Thyroid gland (tissue), 4 donors: ENCODE measurements around the gene OTOA. TPM values are rescaled to one million over a fixed set of nuclear protein-coding genes. Genes with fewer than 3 reads are reported as not detected.
A peak's percentile ranks its signal among the peaks of the same experiment; 100 is the strongest.

Experiments
- DNase-seq, 2 donors: peaks; one replicate each; pipeline ENCODE4 v3.0.0-alpha.2; 2019
- H3K27ac ChIP-seq, 3 donors: fragments of 200-600 bp; sonication (generic); 1 replicate in 2 of 3; 2 replicates in 1 of 3; pipeline ENCODE4 v1.5.1; 2016 to 2019; ENCODE audit warnings: mild to moderate bottlenecking in 1 of 3, moderate library complexity in 1 of 3
- H3K27me3 ChIP-seq: fragments of 200-600 bp; sonication (generic); one replicate; pipeline ENCODE4 v1.5.1; 2019
- H3K36me3 ChIP-seq, 2 donors: fragments of 200-600 bp; sonication (generic); one replicate each; pipeline ENCODE4 v1.5.1; 2016 to 2019
- H3K4me1 ChIP-seq, 2 donors: fragments of 200-600 bp; sonication (generic); one replicate each; pipeline ENCODE4 v1.5.1; 2017 to 2019
- H3K4me3 ChIP-seq, 3 donors: fragments of 200-600 bp; sonication (generic); replicated peaks in 1 of 3; 1 replicate in 2 of 3; 2 replicates in 1 of 3; pipeline ENCODE4 v1.5.1; 2016; ENCODE audit warnings: mild to moderate bottlenecking in 1 of 3
- H3K9me3 ChIP-seq: fragments of 200-600 bp; sonication (generic); one replicate; pipeline ENCODE4 v1.5.1; 2017
- CTCF ChIP-seq, 6 experiments: fragments of 200-600 bp in 3 of 6; fragments of 450-650 bp in 3 of 6; sonication (generic) in 3 of 6; IDR thresholded peaks; one replicate each; pipeline ENCODE4 v1.5.1; 2016 to 2019; ENCODE audit warnings: antibody characterized with exemption in 6 of 6, mild to moderate bottlenecking in 2 of 6, inconsistent platforms in 1 of 6, moderate library complexity in 1 of 6
- POLR2A ChIP-seq, 2 donors: fragments of 450-650 bp; IDR thresholded peaks; one replicate each; pipeline ENCODE4 v1.6.1; 2017; ENCODE audit warnings: antibody characterized with exemption in 2 of 2, mild to moderate bottlenecking in 2 of 2, moderate library complexity in 1 of 2
- WGBS, 2 donors: methylation state at CpG; one replicate each; pipeline ENCODE4 v1.1.5; 2017; 5-methylcytosine and 5-hydroxymethylcytosine counted together
- intact Hi-C: fragments of 100-400 bp; cut with DNase I; formaldehyde crosslinking; loops from one replicate; pipeline ENCODE4 v1.15.1; 2023
- total RNA-seq, 4 donors: library from RNA; depleted of rRNA; stranded (reverse); fragments of >200 nt; gene quantifications; one replicate each; pipeline ENCODE4 v1.2.3, GENCODE V29; 2016

The OTOA gene
- total RNA-seq, 4 donors from 2014 or later, result 0.13 to 0.40 TPM; not detected in 2

GRCh38 chr16:21697032-21697431, 33.3 kb downstream of the OTOA start:
- intact Hi-C loops, result no loop called here
- H3K27me3 ChIP-seq, result no peaks in the 10 kb centered on the region
- no peak for TF ChIP-seq POLR2A (IDR thresholded peaks at IDR 0.05)
- no peak for TF ChIP-seq CTCF (IDR thresholded peaks at IDR 0.05)
- no peak overlapping the region for H3K4me3 ChIP-seq
- H3K27ac ChIP-seq, result no peak overlapping the region
- no peak for DNase-seq
- no peaks in the 10 kb centered on the region for H3K4me1 ChIP-seq
- no peaks in the 10 kb centered on the region for H3K36me3 ChIP-seq
- H3K9me3 ChIP-seq, result no peaks in the 10 kb centered on the region
- WGBS, 2 donors, result 92 to 95% methylated on average over 5 of the region's 5 CpGs

- H3K27me3 ChIP-seq, result no peaks in the 10 kb centered on the region
- peak; percentile 4 to 5 for DNase-seq
Measured at GRCh38 chr16:21698169-21699032, 34.6 kb downstream of the OTOA start.

GRCh38 chr16:21701271-21701670, 37.5 kb downstream of the OTOA start:
- WGBS, 2 donors, result 46 to 59% methylated on average over 2 of the region's 2 CpGs
- intact Hi-C loops, result no loop called here

More at GRCh38 chr16:21698169-21699032, 34.6 kb downstream of the OTOA start:
- Histone ChIP-seq H3K9me3 (no peaks in the 10 kb centered on the region), H3K4me3 (no peak overlapping the region), H3K27ac (no peak overlapping the region), H3K36me3 (no peaks in the 10 kb centered on the region), H3K4me1 (no peaks in the 10 kb centered on the region)
- intact Hi-C loops, result no loop called here
- TF ChIP-seq POLR2A (IDR thresholded peaks at IDR 0.05), result no peak
- TF ChIP-seq CTCF (IDR thresholded peaks at IDR 0.05), result no peak
- 57 to 58% methylated on average over 9 of the region's 9 CpGs for WGBS, 2 donors

GRCh38 chr16:21702276-21702675, 38.5 kb downstream of the OTOA start:
- H3K4me3 ChIP-seq, result no peak overlapping the region
- no peaks in the 10 kb centered on the region for H3K36me3 ChIP-seq
- no peak for DNase-seq
- no peaks in the 10 kb centered on the region for H3K9me3 ChIP-seq
- WGBS, 2 donors, result 75 to 89% methylated on average over 3 of the region's 3 CpGs
- no peak overlapping the region for H3K27ac ChIP-seq
- H3K27me3 ChIP-seq, result no peaks in the 10 kb centered on the region
- intact Hi-C loops, result no loop called here
- H3K4me1 ChIP-seq, result no peaks in the 10 kb centered on the region
- TF ChIP-seq CTCF (IDR thresholded peaks at IDR 0.05) (no peak), POLR2A (IDR thresholded peaks at IDR 0.05) (no peak)

More at GRCh38 chr16:21701271-21701670, 37.5 kb downstream of the OTOA start:
- Histone ChIP-seq H3K27me3 (no peaks in the 10 kb centered on the region), H3K36me3 (no peaks in the 10 kb centered on the region), H3K4me1 (no peaks in the 10 kb centered on the region), H3K4me3 (no peak overlapping the region), H3K9me3 (no peaks in the 10 kb centered on the region), H3K27ac (no peak overlapping the region)
- DNase-seq, result no peak
- TF ChIP-seq POLR2A (IDR thresholded peaks at IDR 0.05) (no peak), CTCF (IDR thresholded peaks at IDR 0.05) (no peak)

- TF ChIP-seq CTCF (IDR thresholded peaks at IDR 0.05) (no peak), POLR2A (IDR thresholded peaks at IDR 0.05) (no peak)
- Histone ChIP-seq H3K27ac (no peak overlapping the region), H3K36me3 (no peaks in the 10 kb centered on the region), H3K27me3 (no peaks in the 10 kb centered on the region), H3K9me3 (no peaks in the 10 kb centered on the region), H3K4me3 (no peak overlapping the region), H3K4me1 (no peaks in the 10 kb centered on the region)
- intact Hi-C loops, result no loop called here
- no peak for DNase-seq
- WGBS, 2 donors, result 49 to 60% methylated on average over 2 of the region's 2 CpGs
Measured at GRCh38 chr16:21703156-21703555, 39.4 kb downstream of the OTOA start.
